Measurements from ENCODE around the gene SRSF3.
A peak's percentile ranks its signal among the peaks of the same experiment; 100 is the strongest.
"Not testable (repeated sequence)": the region's sequence is repeated elsewhere in the genome, so short reads cannot be mapped to it uniquely, and the experiment has no call there.

The SRSF3 gene

DNA sequence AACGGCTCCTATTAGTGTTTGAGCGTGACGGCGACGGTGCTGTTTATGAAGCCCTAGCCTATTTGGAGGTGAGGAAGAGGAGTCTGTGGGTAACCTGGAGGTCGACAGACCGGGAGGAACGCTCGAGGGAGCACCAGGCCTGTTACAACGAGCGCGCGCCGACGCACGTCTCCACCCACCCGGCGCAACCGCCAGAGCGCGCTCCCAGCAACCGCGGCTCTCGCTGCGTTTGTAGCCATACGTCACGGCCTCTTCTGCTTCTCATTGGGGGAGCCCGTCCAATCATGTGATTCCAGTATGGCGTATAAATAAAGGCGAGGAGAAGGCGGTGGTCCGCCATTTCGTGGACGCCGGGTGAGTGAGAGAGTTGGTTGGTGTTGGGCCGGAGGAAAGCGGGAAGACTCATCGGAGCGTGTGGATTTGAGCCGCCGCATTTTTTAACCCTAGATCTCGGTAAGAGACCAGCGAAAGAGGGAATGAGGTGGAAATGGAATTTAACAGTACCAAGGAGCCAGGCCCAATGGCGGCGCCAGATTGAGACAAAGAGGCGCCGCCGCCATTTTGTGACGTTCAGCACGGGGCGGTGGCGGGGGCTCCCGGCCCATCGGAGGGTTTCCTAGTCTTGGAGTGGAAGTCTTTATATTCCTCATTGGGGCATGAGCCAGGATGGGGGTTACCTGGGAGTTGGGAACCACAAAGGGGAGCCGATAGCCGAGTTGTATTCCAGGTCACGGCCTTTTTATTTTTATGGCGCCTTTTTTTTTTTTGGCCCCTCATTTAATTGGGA is at the start of gene SRSF3:
Gene SRSF3, plus strand, starts transcription at position 334 of the 787 bp plus-strand sequence. CDS start 2,401 bp downstream, outside the sequence.
- DNase-seq (ENCODE audit: low spot score), result peak; percentile 98

DNA sequence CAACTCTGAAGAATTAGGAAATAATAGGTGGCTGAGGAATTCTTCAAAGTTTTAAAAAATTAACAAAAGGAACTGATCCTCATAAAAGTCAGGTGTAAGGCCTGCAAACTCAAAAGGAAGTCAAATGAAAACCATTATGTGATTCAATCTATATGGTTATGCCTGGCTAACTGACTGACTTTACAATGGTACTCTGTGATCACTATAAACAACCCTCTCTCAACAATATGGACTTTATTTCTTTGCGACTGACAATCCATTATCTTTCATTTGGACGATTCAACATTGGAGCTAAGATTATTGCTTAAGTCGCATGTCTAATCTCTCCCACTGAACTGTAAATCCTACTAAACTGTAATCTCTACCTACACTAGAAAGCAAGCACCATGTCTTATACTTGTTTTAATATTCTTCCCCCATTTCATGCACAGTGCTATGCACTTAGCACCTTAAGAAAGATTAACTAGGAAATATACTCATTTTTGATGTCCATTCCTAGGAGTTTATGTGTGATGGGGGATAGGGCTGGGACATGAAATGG is 48.3 kb upstream of the SRSF3 start:
- no peak for DNase-seq (ENCODE audit: low spot score)

DNA sequence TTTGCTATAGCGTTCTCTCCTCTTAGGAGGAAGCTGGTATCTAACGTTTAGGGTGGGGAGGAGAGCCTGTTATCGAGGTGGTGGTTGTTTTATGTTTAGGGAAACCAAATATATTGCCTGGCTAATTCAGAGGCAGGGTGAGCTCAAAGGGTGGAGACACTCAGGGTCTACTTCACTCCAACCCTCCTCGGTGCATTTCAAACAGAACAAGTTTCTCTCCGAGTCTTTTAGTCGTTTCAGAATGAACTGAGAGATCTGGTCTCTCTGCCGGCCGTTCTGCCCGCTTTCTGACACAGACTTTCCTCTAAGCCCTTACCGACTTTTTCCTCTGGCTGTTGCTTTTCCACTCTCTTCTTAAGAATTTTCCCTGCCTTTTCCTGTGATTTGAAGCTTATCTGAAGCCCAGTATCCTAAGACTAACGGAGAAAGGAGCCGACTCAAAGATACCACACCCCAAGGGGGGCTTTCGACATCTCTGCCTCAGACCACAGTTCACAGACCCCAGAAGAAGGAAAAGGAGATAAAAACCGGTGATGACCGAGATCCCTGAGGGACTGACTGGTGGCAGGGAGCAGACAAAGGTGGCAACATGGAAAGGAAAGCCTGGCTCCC is 47.7 kb upstream of the SRSF3 start:
- peak; percentile 35 for DNase-seq (ENCODE audit: low spot score)

DNA sequence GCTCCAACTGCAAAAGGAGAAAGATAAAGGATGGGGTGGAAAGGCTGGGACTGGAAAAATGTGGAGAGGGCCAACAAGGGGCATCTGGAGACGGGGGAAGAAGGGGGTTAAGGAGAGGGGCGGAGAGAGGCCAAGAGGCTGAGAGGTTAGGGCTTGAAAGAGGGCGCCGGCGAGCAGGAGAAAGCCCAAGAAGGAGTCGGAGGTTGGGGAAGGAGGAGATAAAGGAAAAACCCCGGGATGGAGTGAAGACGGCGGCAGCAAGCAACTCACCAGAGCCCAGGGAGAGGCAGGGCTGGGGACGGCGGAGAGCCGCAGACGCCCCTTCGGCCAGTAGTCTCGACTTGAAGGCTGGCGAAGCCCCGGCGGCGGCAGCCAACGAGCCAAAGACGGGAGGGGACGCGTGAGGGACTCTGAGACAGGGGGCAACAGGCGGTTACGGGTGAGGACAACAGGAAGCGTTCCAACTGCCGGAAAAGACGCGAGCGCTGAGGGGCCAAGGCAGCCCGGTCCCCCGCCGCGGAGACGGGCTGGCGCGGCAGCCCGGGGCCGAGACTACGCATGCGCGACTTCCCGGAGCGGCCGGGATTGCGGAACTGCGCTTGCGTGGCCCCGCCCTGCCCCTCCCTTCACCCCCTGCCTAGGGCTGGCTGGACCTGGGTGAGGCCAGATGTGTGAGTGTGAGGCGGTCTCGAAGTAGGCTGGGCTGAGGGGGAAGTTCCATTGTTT is 47.1 kb upstream of the SRSF3 start, which contains the start of gene STK38:
Gene STK38, minus strand, starts transcription at position 560 of the 726 bp plus-strand sequence. CDS start 7,277 bp downstream, outside the sequence.
- peak; percentile 88 for DNase-seq (ENCODE audit: low spot score)

DNA sequence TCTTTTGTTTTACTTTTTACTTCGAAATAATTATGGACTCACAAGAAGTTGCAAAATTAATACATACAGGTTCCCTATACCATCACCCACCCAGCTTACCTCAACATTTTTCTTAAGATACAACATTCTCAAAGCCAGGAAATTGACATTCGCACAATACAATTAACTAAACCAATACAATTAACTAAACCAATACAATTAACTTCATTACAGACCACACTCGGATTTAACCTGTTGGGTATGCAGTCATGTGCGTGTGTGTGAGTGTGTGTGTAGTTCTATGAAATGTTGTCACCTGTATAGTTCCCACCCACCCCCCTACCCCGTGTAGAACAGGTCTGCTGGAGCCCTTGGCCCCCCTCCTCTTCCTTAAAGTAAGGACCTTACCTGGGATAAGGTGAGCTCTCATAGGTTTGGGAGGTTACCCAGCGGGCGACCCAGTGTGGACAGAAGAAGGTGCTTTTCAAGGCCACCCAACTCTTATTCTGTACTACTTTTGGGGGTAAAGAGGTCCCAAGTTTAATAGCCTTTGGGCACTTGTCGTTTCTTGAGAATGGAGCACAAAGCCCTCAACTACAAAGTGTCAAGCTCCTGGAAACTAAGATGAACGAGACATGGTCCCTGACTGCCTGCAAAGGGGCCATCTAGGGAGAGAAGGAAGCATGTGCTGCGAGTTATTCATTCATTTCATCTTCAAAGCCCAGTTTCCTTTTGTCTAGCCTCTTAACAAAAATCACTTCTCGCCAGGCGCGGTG is 46.3 kb upstream of the SRSF3 start:
- DNase-seq (ENCODE audit: low spot score), result no peak

- DNase-seq (ENCODE audit: low spot score), result no peak
These were observed 45.8 kb upstream of the SRSF3 start for GRCh38 chr6:36548401-36548743.

DNA sequence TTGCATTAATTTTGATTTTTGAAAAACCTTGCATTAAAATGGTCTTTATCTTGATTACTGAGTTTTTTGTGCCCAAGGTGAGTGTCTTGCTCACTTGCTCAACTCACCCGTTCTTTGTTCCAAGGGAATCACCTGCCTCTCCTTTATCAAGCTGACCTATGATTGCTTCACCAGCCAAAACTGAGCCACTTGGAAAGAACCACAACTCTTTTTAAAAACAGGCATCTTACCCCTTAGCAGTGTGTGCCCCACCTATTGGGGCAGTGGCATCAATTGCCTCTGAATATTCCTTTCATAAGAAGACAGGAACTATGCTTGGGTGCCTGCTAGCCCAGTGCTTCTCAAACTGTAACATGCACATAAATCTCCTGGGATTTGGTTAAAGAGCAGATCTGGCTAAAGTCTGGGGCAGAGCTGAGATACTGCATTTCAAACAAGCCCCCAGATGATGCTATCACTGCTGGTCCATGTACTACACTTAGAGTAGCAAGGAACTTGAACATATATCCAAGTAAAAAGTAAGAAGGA is 43.6 kb upstream of the SRSF3 start:
- no peak for DNase-seq (ENCODE audit: low spot score)

DNA sequence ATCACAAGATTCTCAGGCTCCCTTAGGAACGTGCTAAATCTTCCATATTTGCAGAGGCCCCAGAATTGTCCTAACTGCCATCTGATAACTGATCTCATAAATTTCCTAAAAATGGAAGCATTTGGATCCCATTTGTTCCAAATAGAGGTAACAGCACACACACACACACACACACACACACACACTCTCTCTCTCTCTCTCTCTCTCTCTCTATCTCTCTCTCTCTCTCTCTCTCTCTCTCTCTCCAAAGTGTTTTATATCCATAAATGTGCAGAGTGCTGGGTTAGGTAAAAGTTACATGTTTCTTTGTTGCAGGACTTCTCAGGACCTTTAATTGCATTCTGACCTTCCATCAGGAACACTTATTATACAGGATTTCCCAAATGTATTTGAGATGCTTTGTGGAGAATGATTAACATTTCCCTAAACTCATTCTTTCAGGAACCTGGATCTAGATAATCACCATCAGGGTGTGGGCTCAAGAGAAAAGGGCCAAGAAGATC is 38.4 kb upstream of the SRSF3 start:
- DNase-seq (ENCODE audit: low spot score), result no peak

- DNase-seq (ENCODE audit: low spot score), result no peak
These were observed 37.9 kb upstream of the SRSF3 start for GRCh38 chr6:36556281-36556680.

DNA sequence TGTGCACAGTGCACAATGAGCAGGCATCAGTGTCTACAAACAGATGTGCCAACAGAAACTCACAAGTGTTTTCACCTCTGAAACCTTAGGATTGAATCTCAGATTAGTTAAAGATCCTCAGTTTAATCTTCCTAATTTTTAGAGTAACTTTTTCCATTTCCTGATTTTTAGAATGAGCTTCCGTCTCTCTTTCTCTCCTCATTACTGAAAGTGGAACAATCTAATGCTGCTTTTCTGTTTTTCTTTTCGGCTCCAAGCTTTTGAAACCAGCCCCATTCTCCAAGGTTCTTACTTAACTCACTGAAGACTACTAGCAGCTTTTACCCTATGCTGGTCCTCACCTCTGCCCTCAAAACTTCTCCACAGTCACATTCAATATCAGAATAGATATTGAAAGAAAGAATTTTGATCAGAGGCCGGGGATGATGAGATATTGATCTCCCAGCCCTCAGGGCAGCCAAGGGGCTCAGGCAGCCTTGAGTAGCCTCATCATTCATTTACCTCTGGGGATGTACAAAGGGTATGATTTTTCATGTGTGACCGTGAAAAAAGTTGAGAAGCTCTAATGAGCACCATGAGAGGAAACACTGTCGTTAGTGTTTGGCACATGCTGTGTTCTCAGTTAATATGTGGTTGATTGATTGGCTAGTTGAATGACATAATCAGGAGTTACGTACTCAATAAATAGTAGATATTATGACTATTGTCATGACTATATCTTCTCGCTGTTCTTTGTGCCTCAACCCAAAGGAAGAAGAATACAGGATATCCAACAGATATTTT is 35.0 kb upstream of the SRSF3 start:
- DNase-seq (ENCODE audit: low spot score), result no peak

- no peak for DNase-seq (ENCODE audit: low spot score)
These were observed 33.3 kb upstream of the SRSF3 start for GRCh38 chr6:36560822-36561221.

DNA sequence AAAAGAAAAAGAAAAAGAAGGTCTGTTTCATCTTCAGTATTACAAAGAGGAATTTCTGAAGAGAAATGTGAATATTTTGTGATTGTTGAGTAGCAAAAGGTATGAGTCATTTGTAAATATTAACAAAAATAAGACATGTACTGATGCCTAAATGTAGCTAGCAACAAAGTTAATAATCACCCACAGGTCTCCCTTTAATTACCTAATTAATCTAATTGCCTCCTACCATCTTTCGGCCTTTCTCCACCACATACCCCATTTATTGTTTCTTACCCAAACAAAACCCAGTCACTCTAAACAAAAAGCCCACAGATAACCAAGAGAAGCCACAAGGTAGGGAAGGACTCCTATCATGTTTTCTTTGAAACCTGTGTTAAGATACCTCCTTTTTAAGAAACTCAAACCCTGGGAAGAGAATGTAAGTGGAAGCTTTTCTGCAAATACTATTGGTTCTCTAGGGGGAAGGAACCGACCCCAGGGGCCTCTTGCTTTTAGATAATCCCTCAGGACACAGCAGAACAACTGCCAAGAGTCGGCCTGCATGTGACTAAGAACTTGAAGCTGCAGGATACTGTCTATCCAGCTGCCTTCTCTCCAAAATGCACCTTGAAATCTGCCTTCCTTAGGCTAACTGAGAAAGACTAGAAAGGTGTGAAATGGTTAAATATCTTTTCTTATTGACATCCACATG is 30.8 kb upstream of the SRSF3 start:
- no peak for DNase-seq (ENCODE audit: low spot score)

GRCh38 chr6:36563928-36564284 is 30.3 kb upstream of the SRSF3 start:
- no peak for DNase-seq (ENCODE audit: low spot score)

GRCh38 chr6:36566418-36566905 is 27.7 kb upstream of the SRSF3 start:
- DNase-seq (ENCODE audit: low spot score), result no peak

DNA sequence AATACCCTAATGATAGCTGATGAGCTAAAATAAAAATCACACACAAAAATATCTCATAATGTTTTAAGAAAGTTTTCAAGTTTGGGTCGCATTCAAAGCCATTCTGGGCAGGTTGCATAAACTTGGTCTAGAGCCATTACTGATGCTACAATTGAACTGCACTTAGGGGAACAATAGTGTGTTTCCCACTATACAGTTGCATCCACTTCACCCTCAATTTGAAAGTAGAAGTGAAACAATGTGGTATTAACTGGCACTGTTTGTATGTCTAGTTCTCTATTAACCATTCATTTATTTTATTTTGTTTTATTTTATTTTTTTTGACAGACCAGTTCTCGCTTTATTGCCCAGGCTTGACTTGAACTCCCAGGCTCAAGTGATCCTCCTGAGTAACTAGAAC is 23.9 kb upstream of the SRSF3 start:
- DNase-seq (ENCODE audit: low spot score), result no peak

GRCh38 chr6:36571122-36572043 is 22.8 kb upstream of the SRSF3 start:
- no peak for DNase-seq (ENCODE audit: low spot score)

- not testable (repeated sequence) for DNase-seq (ENCODE audit: low spot score)
These were observed 21.5 kb upstream of the SRSF3 start for GRCh38 chr6:36572353-36573311.

DNA sequence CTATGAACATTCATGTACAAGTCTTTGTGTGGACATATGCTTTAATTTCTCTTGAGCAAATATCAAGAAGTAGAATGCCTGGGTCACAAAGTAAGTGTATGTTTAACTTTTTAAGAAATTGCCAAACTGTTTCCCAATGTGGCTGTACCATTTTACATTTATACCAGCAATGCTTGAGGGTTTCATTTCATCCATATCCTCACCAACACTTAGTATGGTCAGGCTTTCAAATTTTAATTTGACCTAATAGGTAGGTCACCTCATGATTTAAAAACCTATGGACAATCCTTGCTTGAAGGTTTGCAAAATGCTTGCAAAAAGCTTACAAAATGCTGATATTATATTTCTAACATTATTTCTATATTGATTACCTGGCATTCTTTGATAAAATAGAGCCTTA is 19.5 kb upstream of the SRSF3 start:
- DNase-seq (ENCODE audit: low spot score), result no peak
